Gastroesophageal sphincter (tissue), 3 donors: ENCODE results near the gene TTC23.

Experiments used
- POLR2A ChIP-seq, 2 donors: fragments of 450-650 bp; IDR thresholded peaks; one replicate each; pipeline ENCODE4 v1.6.1; 2017; ENCODE audit warnings: antibody characterized with exemption in 2 of 2, mild to moderate bottlenecking in 2 of 2, moderate library complexity in 1 of 2
- TF ChIP-seq, protein P1 (sequence below), 4 experiments: fragments of 200-600 bp in 2 of 4; fragments of 450-650 bp in 2 of 4; sonication (generic) in 1 of 4; IDR thresholded peaks; one replicate each; pipeline ENCODE4 v1.5.1; 2017 to 2019; ENCODE audit warnings: antibody characterized with exemption in 4 of 4, mild to moderate bottlenecking in 2 of 4, moderate library complexity in 2 of 4

DNA sequence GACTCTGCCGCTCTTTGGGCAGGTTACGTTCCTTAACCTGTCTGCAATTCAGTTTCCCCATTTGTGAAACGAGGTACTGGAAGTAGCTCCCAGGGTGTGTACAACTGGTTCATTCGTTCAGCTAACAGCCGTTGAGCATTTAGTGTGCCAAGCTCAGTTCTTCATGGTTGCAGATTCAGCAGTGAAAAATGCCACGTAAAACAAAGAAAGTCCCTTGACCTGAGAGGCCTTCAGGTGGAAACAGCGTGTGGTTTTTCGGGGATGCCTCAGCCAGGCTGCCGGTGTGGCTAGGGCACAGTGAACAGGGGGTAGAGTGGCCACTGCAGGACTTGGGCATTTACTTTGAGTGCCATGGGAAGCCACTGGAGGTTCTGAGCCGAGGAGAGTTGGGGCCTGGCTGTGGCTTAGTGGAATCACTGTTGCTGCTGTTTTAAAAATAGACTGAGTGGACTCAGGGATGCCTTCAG, 139.8 kb downstream of the TTC23 start:
- TF ChIP-seq, protein P1, sequence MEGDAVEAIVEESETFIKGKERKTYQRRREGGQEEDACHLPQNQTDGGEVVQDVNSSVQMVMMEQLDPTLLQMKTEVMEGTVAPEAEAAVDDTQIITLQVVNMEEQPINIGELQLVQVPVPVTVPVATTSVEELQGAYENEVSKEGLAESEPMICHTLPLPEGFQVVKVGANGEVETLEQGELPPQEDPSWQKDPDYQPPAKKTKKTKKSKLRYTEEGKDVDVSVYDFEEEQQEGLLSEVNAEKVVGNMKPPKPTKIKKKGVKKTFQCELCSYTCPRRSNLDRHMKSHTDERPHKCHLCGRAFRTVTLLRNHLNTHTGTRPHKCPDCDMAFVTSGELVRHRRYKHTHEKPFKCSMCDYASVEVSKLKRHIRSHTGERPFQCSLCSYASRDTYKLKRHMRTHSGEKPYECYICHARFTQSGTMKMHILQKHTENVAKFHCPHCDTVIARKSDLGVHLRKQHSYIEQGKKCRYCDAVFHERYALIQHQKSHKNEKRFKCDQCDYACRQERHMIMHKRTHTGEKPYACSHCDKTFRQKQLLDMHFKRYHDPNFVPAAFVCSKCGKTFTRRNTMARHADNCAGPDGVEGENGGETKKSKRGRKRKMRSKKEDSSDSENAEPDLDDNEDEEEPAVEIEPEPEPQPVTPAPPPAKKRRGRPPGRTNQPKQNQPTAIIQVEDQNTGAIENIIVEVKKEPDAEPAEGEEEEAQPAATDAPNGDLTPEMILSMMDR (IDR thresholded peaks at IDR 0.05) = no peak
- no peak for TF ChIP-seq POLR2A (IDR thresholded peaks at IDR 0.05)
